Neural cell (in vitro differentiated cells): Measurements from ENCODE around the gene TENT5A. TPM values are rescaled to one million over a fixed set of nuclear protein-coding genes. Genes with fewer than 3 reads are reported as not detected.

ENCODE experiments used
- H2AFZ ChIP-seq: fragments of 200-600, 300-800 bp; sonication (generic), shearing (Covaris generic); 2 replicates; pipeline ENCODE4 v1.6.0; 2014; ENCODE audit warnings: low read depth, mild to moderate bottlenecking, antibody characterized with exemption, low read length, moderate library complexity
- H3F3A ChIP-seq: fragments of 200-600 bp; shearing (Covaris generic); 2 replicates; pipeline ENCODE4 v1.6.1; 2016; ENCODE audit warnings: mild to moderate bottlenecking, moderate library complexity, mixed read lengths, antibody characterized with exemption, low read length; ENCODE audit not compliant: insufficient read depth, poor library complexity, severe bottlenecking
- H3K27ac ChIP-seq: fragments of 200-600, 300-800 bp; sonication (generic), shearing (Covaris generic); 2 replicates; pipeline ENCODE4 v1.5.1; 2014; ENCODE audit warnings: mild to moderate bottlenecking, low read length, moderate library complexity
- H3K27me3 ChIP-seq: fragments of 300-800, 200-600 bp; sonication (generic), shearing (Covaris generic); 2 replicates; pipeline ENCODE4 v1.6.0; 2014; ENCODE audit warnings: mild to moderate bottlenecking, low read depth, low read length, moderate library complexity; ENCODE audit not compliant: insufficient read depth
- H3K36me3 ChIP-seq: fragments of 300-800, 200-600 bp; sonication (generic), shearing (Covaris generic); 2 replicates; pipeline ENCODE4 v1.5.1; 2014; ENCODE audit warnings: mild to moderate bottlenecking, antibody characterized with exemption, low read length, moderate library complexity; ENCODE audit not compliant: insufficient read depth
- H3K4me2 ChIP-seq: fragments of 300-800, 200-600 bp; sonication (generic), shearing (Covaris generic); 2 replicates; pipeline ENCODE4 v1.6.0; 2014; ENCODE audit warnings: mild to moderate bottlenecking, low read length
- H3K4me3 ChIP-seq: fragments of 300-800, 200-600 bp; sonication (generic), shearing (Covaris generic); 2 replicates; pipeline ENCODE4 v1.5.1; 2014; ENCODE audit warnings: mild to moderate bottlenecking, low read length, moderate library complexity
- H3K79me2 ChIP-seq: fragments of 200-600 bp; shearing (Covaris generic); replicated peaks from 2 replicates; pipeline ENCODE4 v1.6.0; 2014; ENCODE audit warnings: mild to moderate bottlenecking, low read length, moderate library complexity; ENCODE audit not compliant: insufficient read depth
- H3K9ac ChIP-seq: fragments of 300-800, 200-600 bp; sonication (generic), shearing (Covaris generic); 2 replicates; pipeline ENCODE4 v1.6.1; 2016; ENCODE audit warnings: mild to moderate bottlenecking, low read length, mixed read lengths
- H3K9me2 ChIP-seq: fragments of 200-600 bp; shearing (Covaris generic); 2 replicates; pipeline ENCODE4 v1.6.1; 2016; ENCODE audit warnings: mild to moderate bottlenecking, low read length, mixed read lengths; ENCODE audit not compliant: insufficient read depth
- H3K9me3 ChIP-seq: fragments of 200-600, 300-800 bp; sonication (generic), shearing (Covaris generic); 2 replicates; pipeline ENCODE4 v1.6.1; 2016; ENCODE audit warnings: mild to moderate bottlenecking, mixed run types, low read length, moderate library complexity, mixed read lengths
- H4K20me1 ChIP-seq: fragments of 200-600 bp; shearing (Covaris generic); 2 replicates; pipeline ENCODE4 v1.6.1; 2016; ENCODE audit warnings: mild to moderate bottlenecking, mixed run types; ENCODE audit not compliant: insufficient read depth
- CTCF ChIP-seq: fragments of 450-650 bp; IDR thresholded peaks from 2 replicates; pipeline ENCODE4 v1.5.1; 2014; ENCODE audit warnings: antibody characterized with exemption, mild to moderate bottlenecking, moderate library complexity; ENCODE audit not compliant: poor library complexity, severe bottlenecking
- EP300 ChIP-seq: fragments of 450-650 bp; conservative IDR thresholded peaks from 2 replicates; pipeline ENCODE4 v1.6.1; 2014; ENCODE audit warnings: antibody characterized with exemption, mild to moderate bottlenecking, moderate library complexity; ENCODE audit not compliant: poor library complexity, severe bottlenecking
- EZH2 ChIP-seq: fragments of 200-600, 300-800 bp; shearing (Covaris generic), sonication (generic); IDR thresholded peaks from 2 replicates; pipeline ENCODE4 v1.6.1; 2014; ENCODE audit warnings: antibody characterized with exemption, low read length, borderline replicate concordance, mild to moderate bottlenecking; ENCODE audit not compliant: insufficient read depth, poor library complexity, severe bottlenecking
- MXI1 ChIP-seq: fragments of 450-650 bp; conservative IDR thresholded peaks from 2 replicates; pipeline ENCODE4 v1.6.1; 2014; ENCODE audit warnings: antibody characterized with exemption, mild to moderate bottlenecking; ENCODE audit not compliant: poor library complexity, severe bottlenecking
- POLR2AphosphoS5 ChIP-seq: IDR thresholded peaks from 2 replicates; pipeline ENCODE4 v1.6.1; 2012
- RAD21 ChIP-seq: fragments of 450-650 bp; conservative IDR thresholded peaks from 2 replicates; pipeline ENCODE4 v1.6.1; 2014; ENCODE audit warnings: antibody characterized with exemption, mild to moderate bottlenecking, moderate library complexity
- REST ChIP-seq: IDR thresholded peaks from 2 replicates; pipeline ENCODE4 v1.6.1; 2012; ENCODE audit warnings: borderline replicate concordance
- SMC3 ChIP-seq: fragments of 450-650 bp; conservative IDR thresholded peaks from 2 replicates; pipeline ENCODE4 v1.6.1; 2014; ENCODE audit warnings: antibody characterized with exemption, mild to moderate bottlenecking, moderate library complexity; ENCODE audit not compliant: poor library complexity
- TAF1 ChIP-seq: IDR thresholded peaks from 2 replicates; pipeline ENCODE4 v1.6.1; 2012; ENCODE audit warnings: low read depth
- polyA plus RNA-seq: library from polyadenylated mRNA; depleted of rRNA; stranded (reverse); fragments of >200 nt; gene quantifications from 2 replicates; pipeline ENCODE4 v1.2.3, GENCODE V29; 2014

TENT5A gene
- polyA plus RNA-seq, 1 donor from 2014 or later, result 0.47 TPM

GRCh38 chr6:81708113-81708699 lies 44.3 kb downstream of the TENT5A start:
- Histone ChIP-seq H3K27ac (no peak overlapping the region), H3K79me2 (no peaks in the 10 kb centered on the region), H3K4me2 (no peak overlapping the region), H3K4me3 (no peak overlapping the region), H2AFZ (no peak overlapping the region), H3K27me3 (no peaks in the 10 kb centered on the region), H4K20me1 (no peaks in the 10 kb centered on the region), H3K36me3 (no peaks in the 10 kb centered on the region), H3K9me3 (no peaks in the 10 kb centered on the region), H3K9ac (no peak overlapping the region), H3F3A (no peaks in the 10 kb centered on the region), H3K9me2 (no peaks in the 10 kb centered on the region)
- no peak for TF ChIP-seq POLR2AphosphoS5
- TF ChIP-seq SMC3, result no peak
- no peak for TF ChIP-seq TAF1
- TF ChIP-seq EZH2, result no peak
- no peak for TF ChIP-seq EP300

- no peak overlapping the region for H2AFZ ChIP-seq
- H3K9ac ChIP-seq, result no peak overlapping the region
- no peaks in the 10 kb centered on the region for H4K20me1 ChIP-seq
- no peaks in the 10 kb centered on the region for H3F3A ChIP-seq
- H3K4me2 ChIP-seq, result no peak overlapping the region
- H3K9me2 ChIP-seq, result no peaks in the 10 kb centered on the region
- no peaks in the 10 kb centered on the region for H3K79me2 ChIP-seq
- no peaks in the 10 kb centered on the region for H3K36me3 ChIP-seq
- H3K4me3 ChIP-seq, result no peak overlapping the region
- no peak for TF ChIP-seq REST
- TF ChIP-seq TAF1, result no peak
- TF ChIP-seq RAD21, result no peak
- TF ChIP-seq SMC3, result no peak
- TF ChIP-seq EP300, result no peak
- no peak for TF ChIP-seq POLR2AphosphoS5
- no peak for TF ChIP-seq EZH2
- TF ChIP-seq CTCF, result no peak
- TF ChIP-seq MXI1, result no peak
- H3K9me3 ChIP-seq, result no peaks in the 10 kb centered on the region
- no peaks in the 10 kb centered on the region for H3K27me3 ChIP-seq
- H3K27ac ChIP-seq, result no peak overlapping the region
These were observed 47.8 kb downstream of the TENT5A start for GRCh38 chr6:81704700-81705099.
